ENCODE results near the gene ZBTB38.

Gene ZBTB38, protein sequence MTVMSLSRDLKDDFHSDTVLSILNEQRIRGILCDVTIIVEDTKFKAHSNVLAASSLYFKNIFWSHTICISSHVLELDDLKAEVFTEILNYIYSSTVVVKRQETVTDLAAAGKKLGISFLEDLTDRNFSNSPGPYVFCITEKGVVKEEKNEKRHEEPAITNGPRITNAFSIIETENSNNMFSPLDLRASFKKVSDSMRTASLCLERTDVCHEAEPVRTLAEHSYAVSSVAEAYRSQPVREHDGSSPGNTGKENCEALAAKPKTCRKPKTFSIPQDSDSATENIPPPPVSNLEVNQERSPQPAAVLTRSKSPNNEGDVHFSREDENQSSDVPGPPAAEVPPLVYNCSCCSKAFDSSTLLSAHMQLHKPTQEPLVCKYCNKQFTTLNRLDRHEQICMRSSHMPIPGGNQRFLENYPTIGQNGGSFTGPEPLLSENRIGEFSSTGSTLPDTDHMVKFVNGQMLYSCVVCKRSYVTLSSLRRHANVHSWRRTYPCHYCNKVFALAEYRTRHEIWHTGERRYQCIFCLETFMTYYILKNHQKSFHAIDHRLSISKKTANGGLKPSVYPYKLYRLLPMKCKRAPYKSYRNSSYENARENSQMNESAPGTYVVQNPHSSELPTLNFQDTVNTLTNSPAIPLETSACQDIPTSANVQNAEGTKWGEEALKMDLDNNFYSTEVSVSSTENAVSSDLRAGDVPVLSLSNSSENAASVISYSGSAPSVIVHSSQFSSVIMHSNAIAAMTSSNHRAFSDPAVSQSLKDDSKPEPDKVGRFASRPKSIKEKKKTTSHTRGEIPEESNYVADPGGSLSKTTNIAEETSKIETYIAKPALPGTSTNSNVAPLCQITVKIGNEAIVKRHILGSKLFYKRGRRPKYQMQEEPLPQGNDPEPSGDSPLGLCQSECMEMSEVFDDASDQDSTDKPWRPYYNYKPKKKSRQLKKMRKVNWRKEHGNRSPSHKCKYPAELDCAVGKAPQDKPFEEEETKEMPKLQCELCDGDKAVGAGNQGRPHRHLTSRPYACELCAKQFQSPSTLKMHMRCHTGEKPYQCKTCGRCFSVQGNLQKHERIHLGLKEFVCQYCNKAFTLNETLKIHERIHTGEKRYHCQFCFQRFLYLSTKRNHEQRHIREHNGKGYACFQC (N-terminal part only)
- total RNA-seq = 53.6 to 208 reads per million in 2 donors

GRCh38 chr3:141368062-141368924 lies at the start of gene ZBTB38:
Gene ZBTB38 (plus strand): TSS chr3:141368504. CDS start chr3:141442389, 73,885 bp downstream.
- DNase-seq = no peak

DNA sequence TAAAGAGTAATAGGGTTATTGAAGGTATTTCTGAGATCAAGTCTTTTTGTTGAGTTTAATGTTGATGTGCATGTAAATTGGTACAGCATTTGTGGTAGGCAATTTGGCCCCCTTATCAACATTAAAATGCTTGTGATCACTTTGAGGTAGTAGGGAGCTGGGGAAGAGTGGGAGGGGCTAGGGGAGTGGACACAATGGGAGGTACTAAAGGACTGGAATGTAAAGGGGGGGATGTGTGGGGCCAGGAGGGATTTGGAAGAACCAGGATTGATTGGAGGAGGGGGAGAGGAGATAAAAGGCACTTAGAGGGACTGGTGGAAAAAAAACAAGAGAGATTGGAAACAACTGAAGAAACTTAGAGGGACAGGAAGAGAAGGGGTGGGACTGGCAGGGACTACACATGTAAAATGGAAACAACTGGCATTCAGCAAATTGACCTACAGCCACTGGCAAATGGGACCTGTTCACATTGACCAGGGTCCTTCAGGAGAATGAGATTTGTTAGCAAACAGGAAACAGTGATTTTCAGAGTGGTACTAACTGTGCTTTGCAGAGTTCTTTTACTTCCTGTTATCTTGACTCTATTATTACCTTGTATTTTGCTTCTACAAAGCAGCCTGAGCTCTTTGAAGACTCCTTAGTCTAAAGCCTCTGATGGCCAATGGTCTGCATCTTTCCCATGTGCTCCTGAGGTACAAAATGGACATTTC lies 47.8 kb upstream of the ZBTB38 start:
- DNase-seq = no peak

- DNase-seq = no peak
These were observed 47.2 kb upstream of the ZBTB38 start for GRCh38 chr3:141321109-141321497.

- no peak for DNase-seq
These were observed 44.2 kb upstream of the ZBTB38 start for GRCh38 chr3:141323936-141324704.

GRCh38 chr3:141326123-141326522 lies 42.2 kb upstream of the ZBTB38 start:
- DNase-seq = no peak

- no peak for DNase-seq
These were observed 41.7 kb upstream of the ZBTB38 start for GRCh38 chr3:141326626-141327025.

DNA sequence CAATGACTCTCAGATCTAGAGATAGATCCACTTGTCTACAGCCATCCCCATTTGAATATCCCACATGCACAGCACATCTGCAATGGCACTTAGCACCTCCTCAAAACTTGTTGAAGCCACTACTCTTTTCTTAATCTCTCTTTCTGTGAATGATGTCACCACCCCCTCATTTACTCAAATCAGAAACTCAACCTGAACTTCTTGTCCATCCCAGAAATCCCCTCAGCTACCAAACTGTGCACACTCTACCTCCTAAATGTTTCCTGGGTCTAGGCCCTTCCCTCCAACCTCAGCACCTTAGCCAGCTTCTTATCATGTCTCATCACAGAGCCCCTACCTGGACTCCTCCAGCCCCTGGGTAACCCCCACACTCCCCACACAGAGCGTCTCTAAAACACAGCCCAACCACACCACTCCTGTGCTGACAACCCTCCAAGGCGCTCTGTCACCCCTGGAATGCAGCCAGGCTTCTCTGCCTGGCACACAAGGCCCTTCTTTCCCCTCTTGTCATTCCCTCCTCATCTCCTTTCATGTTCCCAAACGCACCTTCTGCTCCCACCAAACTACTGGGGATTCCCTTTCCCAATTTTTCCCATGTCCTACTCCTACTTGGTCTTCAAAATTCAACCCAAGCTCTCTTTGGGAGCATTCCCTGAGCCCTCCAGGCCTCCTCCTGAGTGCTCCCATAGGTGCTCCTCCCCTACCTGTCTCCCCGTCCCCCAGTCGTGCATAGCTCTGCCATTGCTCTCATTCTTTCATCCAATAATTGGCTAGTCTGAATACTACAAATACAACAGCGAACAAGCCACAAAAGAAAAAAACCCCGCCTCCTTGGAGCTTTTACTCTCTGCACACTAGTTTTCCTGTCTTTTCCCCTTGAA lies 39.8 kb upstream of the ZBTB38 start:
- no peak for DNase-seq

DNA sequence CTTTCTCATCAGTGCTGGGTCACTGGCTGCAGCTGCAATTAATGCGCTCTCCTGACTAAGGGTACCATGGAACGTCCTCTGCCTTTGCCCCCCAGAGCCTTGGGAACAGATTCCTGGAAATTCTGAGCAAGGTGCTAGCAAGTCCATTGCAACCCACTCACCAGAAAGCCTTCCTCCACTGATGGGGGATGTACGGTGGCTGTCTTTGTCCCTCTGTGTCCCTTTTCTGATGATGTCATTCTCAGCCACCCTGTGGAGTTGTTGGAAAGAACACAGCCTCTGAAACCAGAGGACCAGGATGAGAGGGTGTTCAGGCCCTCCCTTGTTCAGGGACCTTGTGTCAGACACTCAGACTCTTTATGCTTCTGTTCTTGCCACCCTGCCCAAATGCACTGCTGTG lies 38.1 kb upstream of the ZBTB38 start:
- DNase-seq = no peak

GRCh38 chr3:141330718-141331376 lies 37.5 kb upstream of the ZBTB38 start:
- no peak for DNase-seq

DNA sequence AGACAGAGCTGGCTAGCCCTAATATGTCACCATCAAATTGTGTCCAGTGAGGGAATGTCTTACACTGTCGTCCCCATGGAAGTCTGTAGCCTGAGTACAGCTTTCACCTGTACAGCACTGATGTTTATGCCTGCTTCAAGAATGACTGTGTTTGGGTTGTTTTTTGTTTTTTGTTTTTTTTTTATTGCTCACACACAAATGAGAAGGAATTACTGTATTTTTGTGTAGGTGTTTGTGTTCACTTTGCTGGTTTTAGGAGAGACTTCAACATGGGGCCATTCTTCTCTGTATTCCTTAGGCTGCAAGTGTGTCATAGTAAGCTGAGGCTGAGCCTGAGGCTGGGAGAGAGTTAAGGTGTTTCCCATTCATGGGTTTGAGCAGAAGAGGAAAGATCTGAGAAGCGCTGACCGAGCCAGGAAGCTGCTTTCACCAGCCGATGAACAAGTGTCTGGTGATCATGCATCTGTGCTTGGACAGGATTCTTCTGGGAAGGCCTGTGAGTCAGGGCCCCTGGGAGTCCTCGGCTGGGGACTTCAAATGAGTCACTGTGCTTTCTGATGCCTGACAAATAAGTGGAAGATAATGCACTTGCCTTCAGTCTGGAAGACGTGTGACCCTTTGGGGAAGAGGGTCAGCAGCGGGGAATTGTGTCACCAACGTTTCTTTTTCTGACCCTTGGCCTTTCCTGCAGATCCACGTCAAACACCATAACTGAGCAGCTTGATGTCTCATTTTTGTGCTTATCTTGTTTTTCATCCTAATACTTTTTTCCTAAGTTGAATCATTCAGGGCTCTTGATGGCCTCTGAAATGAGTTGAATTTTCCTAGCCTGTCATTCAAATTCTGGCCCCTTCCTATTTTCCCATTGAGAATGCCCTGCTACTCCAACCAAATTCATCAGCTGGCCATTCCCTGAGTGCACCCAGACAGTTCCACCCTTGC lies 36.7 kb upstream of the ZBTB38 start:
- DNase-seq = no peak

GRCh38 chr3:141332416-141332815 lies 35.9 kb upstream of the ZBTB38 start:
- DNase-seq = no peak

DNA sequence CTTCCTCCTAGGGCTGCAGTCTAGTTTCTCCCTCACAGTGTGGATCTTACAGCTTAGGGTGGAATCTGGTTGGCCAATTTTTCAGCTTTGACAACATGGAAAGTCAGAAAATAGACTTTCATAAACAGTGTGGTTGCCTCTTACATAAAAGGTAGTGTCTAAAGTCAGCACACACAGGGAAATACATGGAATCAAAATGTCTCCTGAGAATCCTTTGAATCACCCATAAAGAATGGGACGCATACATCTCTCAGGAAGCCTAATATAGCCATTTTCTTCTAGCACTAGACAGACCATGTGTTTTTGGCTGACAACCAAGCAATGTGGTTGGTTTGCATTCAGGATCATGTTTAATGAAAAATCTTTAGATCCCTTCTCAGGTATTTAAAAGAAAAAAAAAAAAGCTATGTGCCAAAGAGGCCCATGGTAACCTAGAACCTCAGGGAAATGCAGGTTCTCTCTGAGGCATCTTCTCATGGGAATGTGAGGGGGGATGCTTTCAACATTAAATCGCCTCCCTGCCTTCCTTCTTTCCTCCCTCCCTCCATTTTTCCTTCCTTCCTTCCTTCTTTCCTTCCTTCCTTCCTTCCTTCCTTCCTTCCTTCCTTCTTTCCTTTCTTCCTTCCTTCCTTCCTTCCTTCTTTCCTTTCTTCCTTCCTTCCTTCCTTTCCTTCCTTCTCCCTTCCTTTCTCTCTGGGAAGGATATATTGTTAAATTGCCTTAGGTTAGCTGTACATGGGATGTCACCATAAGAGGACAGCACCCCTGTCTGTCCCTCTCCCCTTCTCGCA lies 34.3 kb upstream of the ZBTB38 start:
- no peak for DNase-seq

DNA sequence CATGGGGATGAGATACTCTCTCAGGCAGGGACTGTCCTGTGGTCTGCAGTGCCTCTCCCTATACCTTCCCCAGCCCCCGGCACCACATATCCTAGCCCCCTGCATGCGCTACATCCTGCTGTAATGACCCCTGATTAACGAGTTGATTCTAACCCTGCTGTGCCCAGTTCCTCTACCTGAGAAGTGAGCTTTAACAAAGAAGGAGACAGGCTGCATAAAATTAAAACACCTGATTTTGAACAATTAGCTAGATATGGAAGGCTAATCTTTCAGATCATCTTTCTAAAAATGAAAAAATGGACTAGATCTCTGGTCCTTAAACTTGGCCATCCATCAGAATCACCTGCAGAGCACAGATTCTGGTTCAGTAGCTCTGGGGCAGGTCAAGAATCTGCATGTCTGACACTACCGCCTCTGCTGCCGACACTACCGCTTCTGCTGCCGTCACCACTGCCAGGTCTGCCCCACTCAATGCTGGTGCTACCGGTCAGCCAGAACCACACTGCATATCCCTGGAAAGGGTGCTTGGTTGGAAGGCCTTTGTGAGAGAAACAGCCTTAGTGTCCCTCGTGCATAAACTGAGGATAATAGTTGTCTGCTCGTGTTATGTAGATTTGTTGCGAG lies 33.6 kb upstream of the ZBTB38 start:
- no peak for DNase-seq

DNA sequence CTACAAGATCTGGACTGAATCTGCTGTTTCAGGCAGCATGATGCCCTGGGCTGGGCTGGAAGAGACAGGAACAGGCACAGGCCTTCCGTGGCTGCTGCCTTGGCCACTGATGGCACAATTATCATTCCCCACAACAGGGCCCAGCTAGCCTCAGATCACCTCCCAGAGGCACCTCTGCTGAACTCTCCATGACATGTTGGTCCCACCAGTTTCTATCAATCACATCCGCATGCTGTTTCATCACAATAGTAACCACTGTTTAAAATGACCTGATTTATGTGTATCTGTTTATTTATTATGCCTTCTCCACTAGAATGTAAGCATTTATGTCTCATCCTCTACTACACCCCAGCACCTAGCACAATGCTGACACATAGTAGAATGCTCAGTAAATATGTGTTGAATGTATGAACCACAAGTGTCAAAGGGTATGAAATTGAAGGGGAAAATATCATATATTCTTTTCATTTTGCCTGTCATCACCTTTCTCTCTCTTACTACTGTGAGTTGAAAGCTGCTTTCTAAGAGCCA lies 32.7 kb upstream of the ZBTB38 start:
- DNase-seq = no peak

DNA sequence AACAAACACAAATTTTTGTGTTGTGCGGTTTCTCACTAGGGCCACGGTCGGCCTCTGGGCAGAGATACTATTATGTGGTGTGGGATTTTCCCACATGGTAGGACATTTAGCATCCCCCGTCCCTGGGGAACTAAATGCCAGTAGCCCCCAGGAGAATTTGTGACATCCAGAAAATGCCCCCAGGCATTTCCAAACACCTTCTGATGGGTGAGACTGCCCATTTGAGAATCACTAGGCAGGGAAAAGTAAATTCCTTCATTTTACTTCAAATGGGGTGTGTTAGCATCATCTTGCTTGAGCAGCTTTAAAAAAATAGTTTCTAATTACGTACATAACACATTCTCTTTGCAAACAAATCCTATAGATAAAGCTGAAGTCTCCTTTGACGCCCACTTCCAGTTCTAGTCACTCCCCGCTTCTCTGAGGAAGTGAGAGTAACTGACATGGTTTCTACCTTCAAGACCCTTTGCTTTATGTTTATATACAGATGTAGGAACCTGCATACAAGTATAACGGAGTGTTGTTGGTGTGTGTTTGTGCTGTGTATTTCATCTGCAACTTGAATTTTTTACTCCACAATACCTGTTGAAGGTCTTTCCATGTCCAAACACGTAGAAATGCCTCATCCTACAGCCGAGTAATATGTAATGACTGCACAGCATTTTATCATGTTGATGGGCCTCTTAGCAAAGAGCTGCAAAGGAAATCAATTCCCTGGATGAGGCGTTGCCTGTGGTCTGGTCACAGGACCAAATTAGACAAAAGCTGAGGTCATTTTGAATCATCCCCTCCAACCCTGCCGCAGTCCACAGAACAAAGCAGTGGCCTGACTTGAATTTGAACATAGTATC lies 31.4 kb upstream of the ZBTB38 start:
- DNase-seq = no peak

DNA sequence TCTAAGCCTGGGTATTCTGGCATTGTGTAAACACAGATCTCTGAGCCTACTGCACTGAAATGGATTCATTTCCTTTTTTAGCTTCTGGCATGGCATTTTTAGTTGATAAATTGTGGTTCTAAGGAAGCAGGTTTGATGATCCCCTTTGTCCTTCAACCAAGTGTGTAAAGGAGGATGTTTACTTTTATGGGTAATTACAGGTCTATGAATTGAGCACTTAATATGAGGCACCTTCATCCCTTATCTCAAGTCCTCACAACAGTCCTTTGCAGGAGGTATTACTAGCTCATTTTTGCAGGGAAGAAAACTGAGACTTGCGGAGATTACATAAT lies 30.8 kb upstream of the ZBTB38 start:
- no peak for DNase-seq
